Vagina (tissue), 2 donors: ENCODE data around the gene SKAP1. TPM values are rescaled to one million over a fixed set of nuclear protein-coding genes. Genes with fewer than 3 reads are reported as not detected.

Source experiments
- DNase-seq, 2 donors: peaks; one replicate each; pipeline ENCODE4 v3.0.0-alpha.2; 2017; ENCODE audit errors: extremely low spot score in 2 of 2
- H3K27ac ChIP-seq: fragments of 200-600 bp; sonication (generic); one replicate; pipeline ENCODE4 v1.5.1; 2019
- H3K27me3 ChIP-seq: fragments of 200-600 bp; sonication (generic); one replicate; pipeline ENCODE4 v1.5.1; 2019
- H3K36me3 ChIP-seq, 2 donors: fragments of 200-600 bp; sonication (generic); one replicate each; pipeline ENCODE4 v1.5.1; 2017 to 2019
- H3K4me1 ChIP-seq: fragments of 200-600 bp; sonication (generic); one replicate; pipeline ENCODE4 v1.5.1; 2019
- H3K4me3 ChIP-seq, 2 donors: fragments of 200-600 bp; sonication (generic); 1 replicate in 1 of 2; 2 replicates in 1 of 2; pipeline ENCODE4 v1.5.1; 2016 to 2019
- H3K9me3 ChIP-seq: fragments of 200-600 bp; sonication (generic); one replicate; pipeline ENCODE4 v1.5.1; 2019
- POLR2A ChIP-seq, 2 donors: fragments of 450-650 bp; IDR thresholded peaks; one replicate each; pipeline ENCODE4 v1.6.1; 2017; ENCODE audit warnings: antibody characterized with exemption in 2 of 2, mild to moderate bottlenecking in 2 of 2, moderate library complexity in 2 of 2
- POLR2AphosphoS5 ChIP-seq, 2 donors: sonication (generic); formaldehyde crosslinking; IDR thresholded peaks; one replicate each; pipeline ENCODE4 v1.9.0; 2017; ENCODE audit warnings: antibody characterized with exemption in 2 of 2, mild to moderate bottlenecking in 2 of 2, low read depth in 1 of 2; ENCODE audit not compliant: insufficient read depth in 1 of 2
- intact Hi-C: fragments of 100-400 bp; cut with DNase I; formaldehyde crosslinking; loops from one replicate; pipeline ENCODE4 v1.15.1; 2023
- total RNA-seq: library from RNA; depleted of rRNA; stranded (reverse); fragments of >200 nt; gene quantifications from one replicate; pipeline ENCODE4 v1.2.3, GENCODE V29; 2016
- TF ChIP-seq, protein P1 (sequence below), 3 experiments: fragments of 450-650 bp in 2 of 3; fragments of 200-600 bp in 1 of 3; sonication (generic) in 1 of 3; IDR thresholded peaks; one replicate each; pipeline ENCODE4 v1.5.1; 2017 to 2019; ENCODE audit warnings: antibody characterized with exemption in 3 of 3, mild to moderate bottlenecking in 2 of 3, moderate library complexity in 2 of 3

SKAP1 gene
- total RNA-seq, 1 donor from 2014 or later = 5.6 TPM

- TF ChIP-seq POLR2AphosphoS5 (IDR thresholded peaks at IDR 0.05; ENCODE audit: insufficient read depth in 1 of 2, low read depth in 1 of 2) = no peak
- TF ChIP-seq POLR2A (IDR thresholded peaks at IDR 0.05) = no peak
- TF ChIP-seq, protein P1, sequence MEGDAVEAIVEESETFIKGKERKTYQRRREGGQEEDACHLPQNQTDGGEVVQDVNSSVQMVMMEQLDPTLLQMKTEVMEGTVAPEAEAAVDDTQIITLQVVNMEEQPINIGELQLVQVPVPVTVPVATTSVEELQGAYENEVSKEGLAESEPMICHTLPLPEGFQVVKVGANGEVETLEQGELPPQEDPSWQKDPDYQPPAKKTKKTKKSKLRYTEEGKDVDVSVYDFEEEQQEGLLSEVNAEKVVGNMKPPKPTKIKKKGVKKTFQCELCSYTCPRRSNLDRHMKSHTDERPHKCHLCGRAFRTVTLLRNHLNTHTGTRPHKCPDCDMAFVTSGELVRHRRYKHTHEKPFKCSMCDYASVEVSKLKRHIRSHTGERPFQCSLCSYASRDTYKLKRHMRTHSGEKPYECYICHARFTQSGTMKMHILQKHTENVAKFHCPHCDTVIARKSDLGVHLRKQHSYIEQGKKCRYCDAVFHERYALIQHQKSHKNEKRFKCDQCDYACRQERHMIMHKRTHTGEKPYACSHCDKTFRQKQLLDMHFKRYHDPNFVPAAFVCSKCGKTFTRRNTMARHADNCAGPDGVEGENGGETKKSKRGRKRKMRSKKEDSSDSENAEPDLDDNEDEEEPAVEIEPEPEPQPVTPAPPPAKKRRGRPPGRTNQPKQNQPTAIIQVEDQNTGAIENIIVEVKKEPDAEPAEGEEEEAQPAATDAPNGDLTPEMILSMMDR (IDR thresholded peaks at IDR 0.05) = no peak
- no peaks in the 10 kb centered on the region for H3K27me3 ChIP-seq
- intact Hi-C loops = loop anchor here (5.0 kb wide), 1 partner anchor 262 kb away; no protein-coding TSS in a partner anchor
Observed at GRCh38 chr17:48335146-48335784, 94.7 kb downstream of the SKAP1 start.

GRCh38 chr17:48333034-48333530 lies 96.9 kb downstream of the SKAP1 start:
- Histone ChIP-seq H3K4me1 (no peaks in the 10 kb centered on the region), H3K27ac (no peak overlapping the region), H3K36me3 (no peaks in the 10 kb centered on the region), H3K27me3 (no peaks in the 10 kb centered on the region), H3K9me3 (no peaks in the 10 kb centered on the region), H3K4me3 (no peak overlapping the region)
- intact Hi-C loops = no loop called here
- no peak for TF ChIP-seq POLR2A (IDR thresholded peaks at IDR 0.05)
- TF ChIP-seq, protein P1 (IDR thresholded peaks at IDR 0.05) = no peak
- TF ChIP-seq POLR2AphosphoS5 (IDR thresholded peaks at IDR 0.05; ENCODE audit: insufficient read depth in 1 of 2, low read depth in 1 of 2) = no peak
- DNase-seq = no peak

More at GRCh38 chr17:48335146-48335784, 94.7 kb downstream of the SKAP1 start:
- Histone ChIP-seq H3K36me3 (no peaks in the 10 kb centered on the region), H3K27ac (no peak overlapping the region), H3K4me1 (no peaks in the 10 kb centered on the region), H3K4me3 (no peak overlapping the region), H3K9me3 (no peaks in the 10 kb centered on the region)
- no peak for DNase-seq

GRCh38 chr17:48330887-48331286 lies 99.1 kb downstream of the SKAP1 start:
- intact Hi-C loops = no loop called here
- no peaks in the 10 kb centered on the region for H3K36me3 ChIP-seq
- no peaks in the 10 kb centered on the region for H3K9me3 ChIP-seq
- H3K27ac ChIP-seq = no peak overlapping the region
- no peak overlapping the region for H3K4me3 ChIP-seq
- TF ChIP-seq, protein P1 (IDR thresholded peaks at IDR 0.05) = no peak
- TF ChIP-seq POLR2AphosphoS5 (IDR thresholded peaks at IDR 0.05; ENCODE audit: insufficient read depth in 1 of 2, low read depth in 1 of 2) = no peak
- no peak for TF ChIP-seq POLR2A (IDR thresholded peaks at IDR 0.05)
- DNase-seq = no peak
- H3K27me3 ChIP-seq = no peaks in the 10 kb centered on the region
- no peaks in the 10 kb centered on the region for H3K4me1 ChIP-seq

DNA sequence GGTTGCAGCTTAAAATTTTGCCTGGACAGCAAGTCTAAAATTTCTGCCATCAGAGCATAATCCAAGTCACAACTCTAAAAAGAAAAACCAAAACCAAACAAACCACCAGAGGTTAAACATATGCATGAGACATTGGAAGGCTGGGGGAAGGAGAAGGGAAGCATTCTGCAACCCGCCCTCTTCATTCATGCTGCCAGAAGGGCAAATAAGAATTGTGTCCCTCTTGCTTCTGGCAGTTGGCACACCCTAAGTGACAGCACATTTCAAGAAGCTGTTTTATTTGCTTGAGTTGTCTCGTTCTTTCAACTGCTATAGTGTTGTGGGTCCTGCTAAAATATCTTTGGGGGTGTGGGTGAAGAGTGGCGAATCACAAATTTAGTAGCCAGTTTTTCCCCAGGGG lies 99.6 kb downstream of the SKAP1 start:
- H3K4me3 ChIP-seq = no peak overlapping the region
- intact Hi-C loops = no loop called here
- TF ChIP-seq POLR2AphosphoS5 (IDR thresholded peaks at IDR 0.05; ENCODE audit: insufficient read depth in 1 of 2, low read depth in 1 of 2) (no peak), POLR2A (IDR thresholded peaks at IDR 0.05) (no peak)
- TF ChIP-seq, protein P1 (IDR thresholded peaks at IDR 0.05) = no peak
- H3K27me3 ChIP-seq = no peaks in the 10 kb centered on the region
- no peaks in the 10 kb centered on the region for H3K36me3 ChIP-seq
- H3K4me1 ChIP-seq = no peaks in the 10 kb centered on the region
- no peak overlapping the region for H3K27ac ChIP-seq
- no peaks in the 10 kb centered on the region for H3K9me3 ChIP-seq
- no peak for DNase-seq

- Histone ChIP-seq H3K36me3 (no peaks in the 10 kb centered on the region), H3K4me3 (no peak overlapping the region), H3K27me3 (no peaks in the 10 kb centered on the region), H3K4me1 (no peaks in the 10 kb centered on the region), H3K9me3 (no peaks in the 10 kb centered on the region), H3K27ac (no peak overlapping the region)
- TF ChIP-seq POLR2AphosphoS5 (IDR thresholded peaks at IDR 0.05; ENCODE audit: insufficient read depth in 1 of 2, low read depth in 1 of 2) = no peak
- no peak for TF ChIP-seq POLR2A (IDR thresholded peaks at IDR 0.05)
- TF ChIP-seq, protein P1 (IDR thresholded peaks at IDR 0.05) = no peak
- no peak for DNase-seq
- intact Hi-C loops = no loop called here
Observed at GRCh38 chr17:48328457-48328856, 101.6 kb downstream of the SKAP1 start.
